GM12801 (cell line): ENCODE results near the gene RFPL3.

Experiments used
- CTCF ChIP-seq: IDR thresholded peaks from one replicate; pipeline ENCODE4 v1.5.1; 2011; ENCODE audit warnings: control low read depth; ENCODE audit not compliant: insufficient read length; ENCODE audit errors: extremely low read depth

RFPL3 gene

GRCh38 chr22:32364210-32364609, 6.5 kb downstream of the RFPL3 start:
- TF ChIP-seq CTCF: no peak

DNA sequence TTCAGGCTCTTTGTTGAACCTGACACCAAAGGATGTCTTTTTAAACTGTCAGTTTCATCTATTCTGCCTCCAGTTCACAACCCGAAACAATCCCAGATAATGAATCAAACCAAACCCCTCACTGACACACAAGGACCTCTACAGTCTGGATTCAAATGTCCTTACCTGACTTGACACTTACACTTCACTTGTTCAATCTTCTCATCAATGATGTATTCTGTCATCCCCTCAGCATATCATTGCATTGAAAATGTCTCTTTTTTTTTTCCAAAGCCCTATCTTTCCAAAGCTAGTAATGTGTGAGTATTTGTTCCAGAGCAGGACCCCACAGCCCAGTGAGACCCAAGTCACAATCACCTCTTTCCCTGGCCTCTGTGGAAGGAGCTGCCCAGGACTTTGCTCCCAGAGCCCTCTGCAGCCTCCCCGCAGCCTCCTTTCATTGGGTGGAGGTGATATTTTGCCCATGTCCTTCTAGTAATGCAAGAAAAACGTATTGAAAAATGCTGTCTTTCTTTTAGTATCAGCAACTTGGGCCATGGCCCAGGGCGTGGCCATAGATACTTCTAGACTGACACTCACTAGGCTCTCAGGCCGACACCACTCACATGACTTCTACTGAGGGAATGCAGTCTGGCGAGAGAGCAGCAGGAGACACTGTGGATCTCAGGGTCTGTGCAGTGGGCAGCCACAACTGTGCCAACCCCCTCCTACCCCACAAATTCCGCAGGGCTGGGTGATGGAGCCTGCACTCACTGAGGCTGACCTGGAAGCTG, 18.2 kb downstream of the RFPL3 start:
- TF ChIP-seq CTCF: no peak

DNA sequence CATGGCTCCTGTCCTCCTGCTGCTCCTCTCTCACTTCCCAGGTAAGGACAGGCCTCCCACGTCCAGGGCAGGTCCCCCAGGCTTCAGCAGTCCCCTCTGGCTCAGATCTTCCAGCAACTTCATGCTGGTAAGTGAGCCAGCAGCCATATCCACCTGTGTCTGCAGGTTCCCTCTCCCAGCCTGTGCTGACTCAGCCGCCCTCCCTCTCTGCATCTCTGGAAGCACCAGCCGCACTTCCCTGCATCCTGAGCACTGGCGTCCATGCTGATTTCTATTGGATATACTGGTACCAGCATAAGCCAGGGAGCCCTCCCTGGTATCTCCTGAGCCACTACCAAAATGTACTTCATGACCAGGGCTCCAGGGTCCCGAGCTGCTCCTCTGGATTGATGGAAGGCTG, 19.0 kb downstream of the RFPL3 start:
- TF ChIP-seq CTCF: no peak

GRCh38 chr22:32378707-32379272, 21.1 kb downstream of the RFPL3 start:
- TF ChIP-seq CTCF: no peak

DNA sequence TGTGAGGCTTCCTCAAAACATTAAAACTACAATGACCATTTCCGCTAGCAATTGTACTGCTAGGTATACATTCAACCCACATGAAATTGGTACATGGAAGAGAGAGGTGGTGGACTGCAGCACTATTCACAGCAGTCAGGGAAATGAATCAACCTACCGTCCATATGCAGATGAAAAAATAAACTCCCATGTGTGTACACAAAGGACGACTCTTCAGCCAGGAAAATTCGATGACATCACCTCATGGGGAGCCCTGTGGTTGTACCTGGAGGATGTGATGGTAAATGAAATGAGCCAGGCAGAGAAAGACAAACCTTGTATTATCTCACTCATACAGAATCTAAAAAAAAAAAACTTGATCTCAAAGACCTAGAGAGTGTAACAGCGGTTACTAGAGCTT, 23.3 kb downstream of the RFPL3 start:
- TF ChIP-seq CTCF: no peak

DNA sequence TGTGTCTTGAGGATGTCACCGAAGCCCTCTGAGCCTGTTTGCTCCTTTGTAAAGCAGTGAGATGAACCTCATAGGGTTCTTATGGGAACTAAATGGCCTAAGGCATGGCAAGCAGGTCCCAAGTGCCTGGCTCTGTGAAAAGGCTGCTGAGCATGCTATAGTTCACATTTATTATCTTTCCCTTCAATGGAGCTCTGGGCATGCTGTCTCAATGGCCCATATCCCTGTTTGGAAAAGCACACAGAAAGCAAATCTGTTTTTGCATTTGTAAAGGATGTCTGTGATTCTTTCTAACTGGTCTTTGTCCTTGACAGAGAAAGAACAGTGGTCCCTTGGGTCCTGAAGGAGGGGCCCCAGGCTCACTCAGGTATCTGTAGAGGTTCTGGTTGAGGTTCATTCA, 28.0 kb downstream of the RFPL3 start:
- no peak for TF ChIP-seq CTCF

DNA sequence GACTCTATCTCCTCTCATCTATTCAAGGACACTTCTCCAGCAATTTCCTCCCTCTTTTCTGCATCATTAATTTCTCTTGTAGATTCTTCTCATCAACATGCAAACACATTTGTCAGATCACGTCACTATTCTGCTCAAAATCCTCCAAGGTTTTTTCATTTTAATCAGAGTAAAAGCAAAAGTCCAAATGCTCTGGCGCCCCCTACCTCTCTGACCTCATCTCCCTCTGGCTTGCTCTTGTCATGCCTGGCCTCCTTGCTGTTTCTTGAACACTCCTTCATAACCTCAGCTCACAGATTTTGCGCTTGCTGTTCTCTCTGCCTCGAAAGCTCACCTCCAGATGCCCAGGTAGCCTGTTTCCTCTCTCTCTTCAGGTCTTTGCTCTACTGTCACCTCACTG, 32.0 kb downstream of the RFPL3 start:
- no peak for TF ChIP-seq CTCF

DNA sequence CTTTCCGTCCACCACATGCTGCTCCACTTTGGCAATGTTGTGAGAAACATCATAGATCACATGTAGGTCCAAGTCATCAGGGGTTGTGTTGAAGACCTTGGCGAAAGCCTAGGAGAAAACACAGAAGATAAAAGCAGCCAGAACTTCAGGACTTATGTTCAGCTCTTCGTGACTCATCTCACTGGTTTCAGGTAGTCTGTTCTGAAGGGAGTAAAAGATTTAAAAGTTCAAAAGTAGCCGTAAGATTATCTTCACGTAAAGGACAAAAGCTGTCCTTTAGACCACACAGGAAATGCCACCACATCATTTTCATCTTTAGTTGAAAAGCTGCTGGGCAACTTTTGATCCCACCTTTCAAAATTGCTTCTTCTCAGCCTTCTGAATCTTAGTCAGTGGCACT, 37.4 kb downstream of the RFPL3 start:
- no peak for TF ChIP-seq CTCF
